ENCODE results near the gene TNRC6C.

DNA sequence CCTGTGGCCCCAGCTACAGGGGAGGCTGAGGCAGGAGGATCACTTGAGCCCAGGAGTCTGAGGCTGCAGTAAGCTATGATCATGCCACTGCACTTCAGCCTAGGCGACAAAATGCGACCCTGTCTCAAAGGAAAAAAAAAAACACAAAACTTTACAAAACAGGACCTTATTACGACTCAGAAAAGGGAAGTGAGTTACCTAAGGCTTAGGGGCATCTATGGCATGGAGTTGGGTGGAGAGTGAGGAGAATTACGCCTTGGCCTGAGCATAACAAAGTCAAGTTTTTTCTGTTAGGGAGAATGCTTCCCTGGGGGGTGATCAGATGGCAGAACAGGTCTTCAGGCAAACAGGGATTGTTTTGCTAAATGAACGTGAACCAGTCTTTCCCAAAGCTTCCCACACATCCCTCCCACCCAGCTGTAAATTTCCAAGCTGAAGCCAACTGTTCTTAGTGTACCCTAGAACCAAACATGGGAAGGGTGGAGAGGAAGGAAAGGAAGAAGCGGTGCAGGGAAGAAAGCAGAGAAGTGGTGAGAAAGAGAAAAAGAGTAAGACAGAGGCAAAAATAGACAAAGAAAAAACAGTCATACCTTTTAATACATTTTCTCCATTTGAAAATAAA is 24.6 kb upstream of the TNRC6C start:
- TF ChIP-seq EZH2 (IDR thresholded peaks at IDR 0.05; ENCODE audit: borderline replicate concordance, low read depth, low read length, severe bottlenecking) = no peak
- TF ChIP-seq, protein P1, sequence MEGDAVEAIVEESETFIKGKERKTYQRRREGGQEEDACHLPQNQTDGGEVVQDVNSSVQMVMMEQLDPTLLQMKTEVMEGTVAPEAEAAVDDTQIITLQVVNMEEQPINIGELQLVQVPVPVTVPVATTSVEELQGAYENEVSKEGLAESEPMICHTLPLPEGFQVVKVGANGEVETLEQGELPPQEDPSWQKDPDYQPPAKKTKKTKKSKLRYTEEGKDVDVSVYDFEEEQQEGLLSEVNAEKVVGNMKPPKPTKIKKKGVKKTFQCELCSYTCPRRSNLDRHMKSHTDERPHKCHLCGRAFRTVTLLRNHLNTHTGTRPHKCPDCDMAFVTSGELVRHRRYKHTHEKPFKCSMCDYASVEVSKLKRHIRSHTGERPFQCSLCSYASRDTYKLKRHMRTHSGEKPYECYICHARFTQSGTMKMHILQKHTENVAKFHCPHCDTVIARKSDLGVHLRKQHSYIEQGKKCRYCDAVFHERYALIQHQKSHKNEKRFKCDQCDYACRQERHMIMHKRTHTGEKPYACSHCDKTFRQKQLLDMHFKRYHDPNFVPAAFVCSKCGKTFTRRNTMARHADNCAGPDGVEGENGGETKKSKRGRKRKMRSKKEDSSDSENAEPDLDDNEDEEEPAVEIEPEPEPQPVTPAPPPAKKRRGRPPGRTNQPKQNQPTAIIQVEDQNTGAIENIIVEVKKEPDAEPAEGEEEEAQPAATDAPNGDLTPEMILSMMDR (IDR thresholded peaks at IDR 0.05; ENCODE audit: borderline replicate concordance, extremely low read depth, low read length, poor library complexity, severe bottlenecking) = no peak
